Testis (tissue), 3 donors: ENCODE data around the gene MCTP1. TPM values are rescaled to one million over a fixed set of nuclear protein-coding genes. Genes with fewer than 3 reads are reported as not detected.

Source experiments
- DNase-seq: peaks from one replicate; pipeline ENCODE4 v3.0.0-alpha.2; 2019
- H3K27ac ChIP-seq, 2 donors: fragments of 200-600 bp; sonication (generic); one replicate each; pipeline ENCODE4 v1.5.1; 2019
- H3K27me3 ChIP-seq: fragments of 200-600 bp; sonication (generic); one replicate; pipeline ENCODE4 v1.5.1; 2019
- H3K36me3 ChIP-seq: fragments of 200-600 bp; sonication (generic); one replicate; pipeline ENCODE4 v1.5.1; 2017; ENCODE audit warnings: low read depth; ENCODE audit errors: missing control alignments
- H3K4me1 ChIP-seq: fragments of 200-600 bp; sonication (generic); one replicate; pipeline ENCODE4 v1.5.1; 2019
- H3K4me3 ChIP-seq, 2 donors: fragments of 200-600 bp; sonication (generic); one replicate each; pipeline ENCODE4 v1.5.1; 2017 to 2019
- H3K9me3 ChIP-seq: fragments of 200-600 bp; sonication (generic); one replicate; pipeline ENCODE4 v1.5.1; 2017
- CTCF ChIP-seq, 3 experiments: fragments of 450-650 bp in 2 of 3; fragments of 200-600 bp in 1 of 3; sonication (generic) in 1 of 3; IDR thresholded peaks; one replicate each; pipeline ENCODE4 v1.5.1; 2016 to 2019; ENCODE audit warnings: antibody characterized with exemption in 3 of 3, mild to moderate bottlenecking in 2 of 3, moderate library complexity in 1 of 3
- POLR2A ChIP-seq: fragments of 450-650 bp; IDR thresholded peaks from one replicate; pipeline ENCODE4 v1.6.1; 2017; ENCODE audit warnings: antibody characterized with exemption, mild to moderate bottlenecking, moderate library complexity
- WGBS, 2 donors: methylation state at CpG; one replicate each; pipeline ENCODE4 v1.1.5; 2018; 5-methylcytosine and 5-hydroxymethylcytosine counted together
- intact Hi-C: fragments of 100-400 bp; cut with DNase I; formaldehyde crosslinking; loops from one replicate; pipeline ENCODE4 v1.15.1; 2023; ENCODE audit warnings: low total_unique reads
- polyA plus RNA-seq: library from polyadenylated mRNA; stranded (reverse); fragments of 350-450 nt; fragmentation: Illumina TruSeq; extraction: RNeasy Lipid Tissue Mini Kit (QIAGEN cat#74804); gene quantifications from one replicate; pipeline ENCODE4 v1.2.3, GENCODE V29; 2014; ENCODE audit warnings: low read depth, low replicate concordance; ENCODE audit not compliant: insufficient read depth
- total RNA-seq, 2 donors: library from RNA; depleted of rRNA; stranded (reverse); fragments of >200 nt; gene quantifications; one replicate each; pipeline ENCODE4 v1.2.3, GENCODE V29; 2016

The MCTP1 gene
- total and polyA plus RNA-seq, 3 donors from 2014 or later: 7.4 to 15.5 (median 9.7) TPM

DNA sequence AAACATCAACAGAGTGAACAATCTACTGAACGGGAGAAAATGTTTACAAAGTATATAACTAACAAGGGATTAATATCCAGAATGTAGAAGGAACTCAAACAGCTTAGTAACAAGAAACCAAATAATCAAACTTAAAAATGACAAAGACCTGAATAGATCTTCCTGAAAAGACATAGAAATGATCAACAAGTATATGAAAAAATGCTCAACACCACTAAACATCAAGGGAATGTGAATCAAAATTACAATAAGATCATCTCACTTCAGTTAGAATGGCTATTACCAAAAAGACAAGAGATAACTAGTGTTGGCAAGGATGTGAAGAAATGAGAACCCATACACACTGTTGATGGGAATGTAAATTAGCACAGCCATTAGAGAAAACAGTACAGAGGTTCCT lies 218.8 kb downstream of the MCTP1 start:
- H3K4me1 ChIP-seq: no peaks in the 10 kb centered on the region
- no peak overlapping the region for H3K4me3 ChIP-seq
- H3K9me3 ChIP-seq: no peaks in the 10 kb centered on the region
- no peaks in the 10 kb centered on the region for H3K36me3 ChIP-seq
- WGBS, 2 donors: 44 to 66% methylated on average over 1 of the region's 1 CpG
- no peak overlapping the region for H3K27ac ChIP-seq
- intact Hi-C loops: no loop called here
- no peaks in the 10 kb centered on the region for H3K27me3 ChIP-seq
- no peak for DNase-seq
- TF ChIP-seq POLR2A (no peak), CTCF (IDR thresholded peaks at IDR 0.05) (no peak)

GRCh38 chr5:95063492-95063891 lies 221.4 kb downstream of the MCTP1 start:
- intact Hi-C loops: no loop called here
- Histone ChIP-seq H3K9me3 (no peaks in the 10 kb centered on the region), H3K27me3 (no peaks in the 10 kb centered on the region), H3K4me3 (no peak overlapping the region), H3K27ac (no peak overlapping the region), H3K36me3 (no peaks in the 10 kb centered on the region), H3K4me1 (no peaks in the 10 kb centered on the region)
- TF ChIP-seq POLR2A (no peak), CTCF (IDR thresholded peaks at IDR 0.05) (no peak)
- 80 to 90% methylated on average over 2 of the region's 2 CpGs for WGBS, 2 donors
- DNase-seq: no peak

- Histone ChIP-seq H3K4me1 (no peaks in the 10 kb centered on the region), H3K27ac (no peak overlapping the region), H3K36me3 (no peaks in the 10 kb centered on the region), H3K27me3 (no peaks in the 10 kb centered on the region), H3K9me3 (no peaks in the 10 kb centered on the region), H3K4me3 (no peak overlapping the region)
- 35 to 44% methylated on average over 2 of the region's 2 CpGs for WGBS, 2 donors
- intact Hi-C loops: no loop called here
- DNase-seq: no peak
- TF ChIP-seq CTCF (IDR thresholded peaks at IDR 0.05) (no peak), POLR2A (no peak)
These were observed 224.8 kb downstream of the MCTP1 start for GRCh38 chr5:95060098-95060497.

DNA sequence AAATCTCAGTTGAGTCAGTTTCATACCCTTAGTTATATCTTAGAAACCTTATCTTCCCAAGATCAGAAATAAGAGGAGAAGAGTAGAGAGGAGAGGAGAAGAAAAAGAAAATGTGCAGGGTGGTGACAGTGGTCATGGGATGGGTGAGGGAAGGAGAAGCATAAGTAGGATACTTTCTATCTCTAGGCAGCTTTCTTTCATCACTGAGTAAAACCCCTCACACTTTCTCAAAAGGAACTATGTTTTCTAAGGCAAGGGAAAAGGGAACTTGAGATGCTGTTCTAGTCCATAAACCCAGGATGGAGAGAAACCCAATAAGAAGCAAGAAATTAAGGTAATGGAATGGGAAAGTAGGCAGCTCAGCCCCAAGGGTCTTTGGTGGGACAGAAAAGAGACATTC lies 225.3 kb downstream of the MCTP1 start:
- Histone ChIP-seq H3K4me3 (no peak overlapping the region), H3K27me3 (no peaks in the 10 kb centered on the region), H3K4me1 (no peaks in the 10 kb centered on the region), H3K9me3 (no peaks in the 10 kb centered on the region), H3K27ac (no peak overlapping the region), H3K36me3 (no peaks in the 10 kb centered on the region)
- intact Hi-C loops: no loop called here
- TF ChIP-seq POLR2A: no peak
- DNase-seq: no peak

- intact Hi-C loops: no loop called here
- no peaks in the 10 kb centered on the region for H3K27me3 ChIP-seq
- H3K27ac ChIP-seq: no peak overlapping the region
- no peak for TF ChIP-seq CTCF (IDR thresholded peaks at IDR 0.05)
- no peak for TF ChIP-seq POLR2A
- H3K36me3 ChIP-seq: no peaks in the 10 kb centered on the region
- H3K4me1 ChIP-seq: no peaks in the 10 kb centered on the region
- H3K4me3 ChIP-seq: no peak overlapping the region
- DNase-seq: no peak
- 87 to 90% methylated on average over 5 of the region's 5 CpGs for WGBS, 2 donors
- no peaks in the 10 kb centered on the region for H3K9me3 ChIP-seq
These were observed 227.3 kb downstream of the MCTP1 start for GRCh38 chr5:95057615-95058014.
